Parathyroid adenoma (tissue), 2 donors: ENCODE data around the gene CGRRF1.

Experiments
- H2AFZ ChIP-seq: fragments of 300-600 bp; sonication (generic); one replicate; pipeline ENCODE4 v1.7.0; 2017; ENCODE audit warnings: antibody characterized with exemption, mild to moderate bottlenecking
- H3K27ac ChIP-seq: fragments of 300-600 bp; sonication (generic); one replicate; pipeline ENCODE4 v1.7.0; 2017
- H3K27me3 ChIP-seq: fragments of 300-600 bp; sonication (generic); one replicate; pipeline ENCODE4 v1.7.0; 2017; ENCODE audit warnings: low read length; ENCODE audit not compliant: control insufficient read depth, insufficient read depth
- H3K36me3 ChIP-seq: fragments of 300-600 bp; sonication (generic); one replicate; pipeline ENCODE4 v1.7.0; 2017; ENCODE audit warnings: low read length; ENCODE audit not compliant: control insufficient read depth, insufficient read depth
- H3K4me1 ChIP-seq: fragments of 300-600 bp; sonication (generic); one replicate; pipeline ENCODE4 v1.7.0; 2017; ENCODE audit warnings: control low read depth
- H3K4me2 ChIP-seq: fragments of 300-600 bp; sonication (generic); one replicate; pipeline ENCODE4 v1.7.0; 2017; ENCODE audit warnings: low read length
- H3K4me3 ChIP-seq: fragments of 300-600 bp; sonication (generic); one replicate; pipeline ENCODE4 v1.7.0; 2017; ENCODE audit warnings: low read depth, low read length
- H3K79me2 ChIP-seq: fragments of 300-600 bp; sonication (generic); one replicate; pipeline ENCODE4 v1.7.0; 2017; ENCODE audit warnings: control low read depth
- H3K9ac ChIP-seq: fragments of 300-600 bp; sonication (generic); one replicate; pipeline ENCODE4 v1.7.0; 2017; ENCODE audit warnings: mild to moderate bottlenecking
- H3K9me3 ChIP-seq: fragments of 300-600 bp; sonication (generic); one replicate; pipeline ENCODE4 v1.7.0; 2017; ENCODE audit warnings: low read length; ENCODE audit not compliant: control insufficient read depth
- CTCF ChIP-seq: fragments of 300-600 bp; sonication (generic); IDR thresholded peaks from one replicate; pipeline ENCODE4 v1.7.0; 2017; ENCODE audit warnings: antibody characterized with exemption, mild to moderate bottlenecking
- donor health status: primary hyperparathyroidism.

Gene CGRRF1, protein sequence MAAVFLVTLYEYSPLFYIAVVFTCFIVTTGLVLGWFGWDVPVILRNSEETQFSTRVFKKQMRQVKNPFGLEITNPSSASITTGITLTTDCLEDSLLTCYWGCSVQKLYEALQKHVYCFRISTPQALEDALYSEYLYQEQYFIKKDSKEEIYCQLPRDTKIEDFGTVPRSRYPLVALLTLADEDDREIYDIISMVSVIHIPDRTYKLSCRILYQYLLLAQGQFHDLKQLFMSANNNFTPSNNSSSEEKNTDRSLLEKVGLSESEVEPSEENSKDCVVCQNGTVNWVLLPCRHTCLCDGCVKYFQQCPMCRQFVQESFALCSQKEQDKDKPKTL

GRCh38 chr14:54509546-54510501 lies at the start of gene CGRRF1:
Gene CGRRF1 (plus strand): TSS chr14:54509906. CDS start chr14:54509960, 54 bp downstream.
- Histone ChIP-seq H3K27ac (peak within 1 kb of the TSS; percentile 75), H3K36me3 (no peaks in the 10 kb centered on the region), H3K4me2 (peak within 1 kb of the TSS; percentile 82), H3K9me3 (no peaks in the 10 kb centered on the region), H3K9ac (peak within 1 kb of the TSS; percentile 88), H3K4me3 (peak within 1 kb of the TSS; percentile 94), H3K27me3 (no peaks in the 10 kb centered on the region), H3K79me2 (peaks cover 30% of the 10 kb centered on the region), H3K4me1 (peaks cover 11% of the 10 kb centered on the region), H2AFZ (peak within 1 kb of the TSS; percentile 97)
- peak; percentile 81 for TF ChIP-seq CTCF

- Histone ChIP-seq H3K27ac (no peak overlapping the region), H3K9ac (no peak overlapping the region), H3K27me3 (no peaks in the 10 kb centered on the region), H3K79me2 (no peaks in the 10 kb centered on the region), H3K36me3 (no peaks in the 10 kb centered on the region), H3K4me1 (no peaks in the 10 kb centered on the region), H2AFZ (no peak overlapping the region), H3K4me3 (no peak overlapping the region), H3K9me3 (no peaks in the 10 kb centered on the region), H3K4me2 (no peak overlapping the region)
- no peak for TF ChIP-seq CTCF
Measured at GRCh38 chr14:54462048-54462447, 47.7 kb upstream of the CGRRF1 start.

GRCh38 chr14:54465654-54466053 lies 44.1 kb upstream of the CGRRF1 start:
- Histone ChIP-seq H3K79me2 (no peaks in the 10 kb centered on the region), H3K9me3 (no peaks in the 10 kb centered on the region), H3K4me3 (no peak overlapping the region), H3K9ac (no peak overlapping the region), H3K27ac (no peak overlapping the region), H3K4me1 (no peaks in the 10 kb centered on the region), H2AFZ (peak overlapping the region; percentile 19), H3K4me2 (no peak overlapping the region), H3K27me3 (no peaks in the 10 kb centered on the region), H3K36me3 (no peaks in the 10 kb centered on the region)
- TF ChIP-seq CTCF = no peak

- H3K36me3 ChIP-seq = no peaks in the 10 kb centered on the region
- no peak overlapping the region for H3K27ac ChIP-seq
- H3K9me3 ChIP-seq = no peaks in the 10 kb centered on the region
- no peak overlapping the region for H3K4me2 ChIP-seq
- TF ChIP-seq CTCF = no peak
- no peaks in the 10 kb centered on the region for H3K79me2 ChIP-seq
- no peak overlapping the region for H2AFZ ChIP-seq
- peaks cover under 1% of the 10 kb centered on the region for H3K4me1 ChIP-seq
- no peaks in the 10 kb centered on the region for H3K27me3 ChIP-seq
- H3K9ac ChIP-seq = no peak overlapping the region
- no peak overlapping the region for H3K4me3 ChIP-seq
Measured at GRCh38 chr14:54467280-54467679, 42.4 kb upstream of the CGRRF1 start.
